NB4 (cell line): ENCODE results near the gene NSF.
"Not testable (repeated sequence)": the region's sequence is repeated elsewhere in the genome, so short reads cannot be mapped to it uniquely, and the experiment has no call there.

Experiments
- DNase-seq: peaks from one replicate; pipeline ENCODE4 v3.0.0; 2010; ENCODE audit warnings: low read depth
- H3K4me3 ChIP-seq: one replicate; pipeline ENCODE4 v1.5.1; 2011; ENCODE audit warnings: mild to moderate bottlenecking, low read depth, low read length, moderate library complexity
- MYC ChIP-seq: IDR thresholded peaks from 2 replicates; pipeline ENCODE4 v1.6.1; 2011; ENCODE audit warnings: low read depth, low read length
- POLR2A ChIP-seq: IDR thresholded peaks from 2 replicates; pipeline ENCODE4 v1.6.1; 2011; ENCODE audit warnings: mild to moderate bottlenecking; ENCODE audit not compliant: insufficient read length; ENCODE audit errors: extremely low read depth
- TF ChIP-seq, protein P1 (sequence below): IDR thresholded peaks from 2 replicates; pipeline ENCODE4 v1.6.1; 2011; ENCODE audit warnings: low read depth, low read length
- TF ChIP-seq, protein P2 (sequence below): IDR thresholded peaks from one replicate; pipeline ENCODE4 v1.5.1; 2012; ENCODE audit warnings: low read depth, low read length

NSF gene

DNA sequence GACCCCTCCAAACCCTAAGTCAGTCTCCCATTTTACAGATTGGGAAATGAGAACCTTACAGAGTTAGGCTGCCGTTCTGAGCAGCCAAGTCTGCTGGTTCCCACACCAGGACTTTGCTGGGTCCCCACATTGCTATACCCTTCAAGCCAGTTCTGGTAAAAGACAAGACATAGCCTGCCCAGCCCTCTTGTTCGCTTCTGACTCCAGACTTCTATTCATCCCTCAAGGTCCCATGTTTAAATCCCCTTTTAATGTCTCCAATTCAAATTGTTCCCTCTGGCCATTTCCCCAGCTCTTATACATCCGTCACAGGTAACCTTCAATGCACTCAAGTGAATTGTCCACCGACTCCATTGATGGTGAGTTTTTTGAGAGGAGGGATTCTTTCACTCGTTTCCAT, 197.8 kb downstream of the NSF start:
- no peak overlapping the region for H3K4me3 ChIP-seq
- DNase-seq, result no peak
- TF ChIP-seq MYC (no peak), POLR2A (no peak)
- TF ChIP-seq, protein P1, sequence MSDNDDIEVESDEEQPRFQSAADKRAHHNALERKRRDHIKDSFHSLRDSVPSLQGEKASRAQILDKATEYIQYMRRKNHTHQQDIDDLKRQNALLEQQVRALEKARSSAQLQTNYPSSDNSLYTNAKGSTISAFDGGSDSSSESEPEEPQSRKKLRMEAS, result no peak
- TF ChIP-seq, protein P2, sequence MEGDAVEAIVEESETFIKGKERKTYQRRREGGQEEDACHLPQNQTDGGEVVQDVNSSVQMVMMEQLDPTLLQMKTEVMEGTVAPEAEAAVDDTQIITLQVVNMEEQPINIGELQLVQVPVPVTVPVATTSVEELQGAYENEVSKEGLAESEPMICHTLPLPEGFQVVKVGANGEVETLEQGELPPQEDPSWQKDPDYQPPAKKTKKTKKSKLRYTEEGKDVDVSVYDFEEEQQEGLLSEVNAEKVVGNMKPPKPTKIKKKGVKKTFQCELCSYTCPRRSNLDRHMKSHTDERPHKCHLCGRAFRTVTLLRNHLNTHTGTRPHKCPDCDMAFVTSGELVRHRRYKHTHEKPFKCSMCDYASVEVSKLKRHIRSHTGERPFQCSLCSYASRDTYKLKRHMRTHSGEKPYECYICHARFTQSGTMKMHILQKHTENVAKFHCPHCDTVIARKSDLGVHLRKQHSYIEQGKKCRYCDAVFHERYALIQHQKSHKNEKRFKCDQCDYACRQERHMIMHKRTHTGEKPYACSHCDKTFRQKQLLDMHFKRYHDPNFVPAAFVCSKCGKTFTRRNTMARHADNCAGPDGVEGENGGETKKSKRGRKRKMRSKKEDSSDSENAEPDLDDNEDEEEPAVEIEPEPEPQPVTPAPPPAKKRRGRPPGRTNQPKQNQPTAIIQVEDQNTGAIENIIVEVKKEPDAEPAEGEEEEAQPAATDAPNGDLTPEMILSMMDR, result no peak

DNA sequence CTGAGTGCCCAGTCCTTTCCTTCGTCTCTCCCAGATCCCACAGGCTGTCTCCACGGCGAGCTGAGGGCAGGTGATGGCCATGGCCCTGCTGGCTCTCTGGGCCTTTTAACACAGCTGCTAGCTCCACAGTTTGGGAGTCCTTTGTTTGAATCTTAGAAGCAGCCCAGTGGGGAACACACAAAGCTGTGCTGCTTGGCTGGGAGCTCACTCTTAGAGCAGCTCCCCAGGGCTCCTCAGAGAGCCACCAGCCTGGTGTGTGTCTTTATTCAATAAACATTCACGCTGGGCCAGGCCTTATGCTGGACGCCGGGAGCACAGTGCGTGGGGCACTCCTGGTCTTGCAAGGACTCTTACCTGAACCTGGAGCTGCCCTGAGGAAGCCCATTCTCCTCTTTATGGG, 198.3 kb downstream of the NSF start:
- H3K4me3 ChIP-seq, result no peak overlapping the region
- TF ChIP-seq MYC (no peak), POLR2A (no peak)
- TF ChIP-seq, protein P2, result no peak
- TF ChIP-seq, protein P1, result no peak
- no peak for DNase-seq

DNA sequence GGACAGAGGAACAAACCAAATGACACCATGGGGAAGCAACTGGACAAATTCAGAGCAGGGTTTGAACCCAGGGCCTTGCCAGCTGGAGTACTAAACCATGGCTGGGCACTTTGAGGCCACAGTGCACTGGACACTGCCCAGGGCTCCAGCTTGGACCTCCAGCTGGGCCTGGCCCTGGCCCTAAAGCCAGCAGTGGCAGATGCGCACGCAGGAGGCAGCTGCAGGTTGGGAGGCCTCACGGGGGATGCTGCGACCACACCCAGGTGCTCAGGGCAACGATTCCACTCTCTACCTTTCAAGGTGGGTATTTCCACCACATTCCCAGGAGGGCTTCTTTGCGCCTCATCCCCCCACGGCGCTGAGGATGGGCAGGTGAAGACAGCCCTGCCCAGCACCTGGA, 199.1 kb downstream of the NSF start:
- H3K4me3 ChIP-seq, result no peak overlapping the region
- TF ChIP-seq MYC (no peak), POLR2A (no peak)
- TF ChIP-seq, protein P1, result no peak
- TF ChIP-seq, protein P2, result no peak
- DNase-seq, result no peak

DNA sequence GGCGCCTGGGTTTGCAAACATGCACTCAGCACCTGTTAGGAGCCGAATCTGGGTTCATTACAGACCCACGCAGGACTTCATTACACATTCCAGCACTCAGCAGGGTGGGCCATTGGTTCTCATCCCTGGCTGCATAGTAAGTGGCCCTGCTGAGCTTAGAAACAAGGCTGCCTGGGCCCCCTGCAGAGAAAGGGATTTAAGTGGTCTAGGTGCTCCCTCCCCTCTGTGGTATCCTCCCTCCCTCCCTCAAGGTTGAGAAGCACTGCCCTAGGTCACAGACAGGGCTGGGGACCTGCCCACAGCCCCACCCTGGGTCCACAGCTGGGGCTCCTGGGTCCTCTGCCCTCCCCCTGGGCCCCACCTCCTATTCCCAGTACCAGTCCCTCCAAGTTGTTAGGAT, 199.7 kb downstream of the NSF start:
- TF ChIP-seq, protein P1, result no peak
- TF ChIP-seq MYC (no peak), POLR2A (no peak)
- TF ChIP-seq, protein P2, result no peak
- H3K4me3 ChIP-seq, result no peak overlapping the region
- peak; percentile 33 for DNase-seq

DNA sequence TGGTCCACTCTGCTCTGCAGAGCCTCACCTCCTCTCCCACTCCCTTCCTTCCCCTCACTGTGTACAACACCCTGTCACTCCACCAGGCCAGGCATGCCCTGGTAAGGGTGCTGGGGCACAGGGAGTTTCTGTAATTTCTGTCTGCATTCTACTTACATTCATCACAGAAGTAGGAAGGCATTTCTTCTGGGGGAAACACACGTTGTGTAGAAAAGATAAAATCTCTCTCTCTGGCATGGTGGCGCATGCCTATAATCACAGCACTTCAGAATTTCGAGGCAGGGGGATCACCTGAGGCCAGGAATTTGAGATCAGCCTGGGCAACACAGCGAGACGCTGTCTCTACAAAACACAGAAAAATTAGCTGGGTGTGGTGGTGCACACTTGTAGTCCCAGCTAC, 201.1 kb downstream of the NSF start:
- TF ChIP-seq, protein P2, result no peak
- TF ChIP-seq MYC, result no peak
- TF ChIP-seq, protein P1, result no peak
- no peak for TF ChIP-seq POLR2A

DNA sequence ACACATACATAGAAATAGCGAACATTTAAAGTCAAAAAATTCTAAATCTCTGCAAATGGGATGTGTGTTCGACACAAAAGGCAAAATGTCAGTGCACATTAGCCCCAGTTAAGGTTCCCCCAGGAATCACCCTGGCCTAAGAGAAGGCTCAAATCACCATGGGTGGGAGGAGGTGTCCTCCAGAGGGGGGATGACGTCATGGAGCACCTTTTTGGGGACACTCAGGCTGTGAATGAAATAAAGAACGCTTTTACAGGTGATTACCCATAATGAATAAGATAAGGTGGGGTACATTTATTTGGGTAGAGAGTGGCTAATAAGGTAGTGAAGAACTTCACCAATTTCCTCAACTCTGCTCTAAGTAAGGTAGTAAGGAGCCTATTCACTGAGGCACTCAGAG, 201.6 kb downstream of the NSF start:
- H3K4me3 ChIP-seq, result no peak overlapping the region
- DNase-seq, result no peak
- TF ChIP-seq, protein P2, result no peak
- TF ChIP-seq POLR2A, result no peak
- TF ChIP-seq, protein P1, result no peak
- TF ChIP-seq MYC, result no peak

More for the DNA sequence above, 201.1 kb downstream of the NSF start:
- DNase-seq, result no peak
- no peak overlapping the region for H3K4me3 ChIP-seq

DNA sequence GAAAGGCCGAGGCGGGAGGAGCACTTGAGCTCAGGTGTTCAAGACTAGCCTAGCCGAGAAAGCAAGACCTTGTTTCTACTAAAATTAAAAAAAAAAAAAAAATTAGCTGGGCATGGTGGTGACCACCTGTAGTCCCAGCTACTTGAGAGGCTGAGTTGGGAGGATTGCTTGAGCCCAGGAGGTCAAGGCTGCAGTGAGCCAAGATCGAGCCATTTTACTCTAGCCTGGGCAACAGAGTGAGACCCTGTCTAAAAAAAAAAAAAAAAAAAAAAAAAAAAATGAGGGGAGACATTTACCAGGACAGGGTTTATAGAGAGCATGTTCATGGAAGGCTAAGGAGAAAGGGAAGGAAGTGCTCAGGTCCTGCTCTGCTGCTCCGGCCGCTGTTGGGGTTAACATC, 202.6 kb downstream of the NSF start:
- DNase-seq, H3K4me3 ChIP-seq: not testable (repeated sequence)
